Measurements from ENCODE around the gene TICAM2.

DNA sequence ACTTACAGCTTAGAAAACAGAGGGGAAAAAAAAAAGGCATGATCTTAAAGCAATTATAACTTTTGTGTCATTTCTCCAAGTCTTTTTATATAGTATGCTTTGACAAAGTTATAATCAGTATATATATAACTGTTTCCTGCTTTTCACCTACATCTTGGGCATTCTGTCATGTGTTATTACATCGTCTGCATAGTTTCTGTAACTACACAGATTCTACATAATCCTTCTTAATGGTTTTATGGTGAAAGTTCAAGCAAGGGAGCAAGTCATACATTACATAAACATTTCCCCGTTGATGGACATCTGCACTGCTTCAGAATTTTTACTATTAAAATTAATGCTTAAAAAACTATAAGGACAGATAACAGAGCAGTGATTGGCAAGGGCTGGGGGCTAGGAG lies 69.8 kb downstream of the TICAM2 start:
- no peak for TF ChIP-seq CTCF (tag by site-specific recombination; IDR thresholded peaks at IDR 0.05)
- no peak for TF ChIP-seq ZNF398 (tag by site-specific recombination; IDR thresholded peaks at IDR 0.05)
- TF ChIP-seq, protein P1, sequence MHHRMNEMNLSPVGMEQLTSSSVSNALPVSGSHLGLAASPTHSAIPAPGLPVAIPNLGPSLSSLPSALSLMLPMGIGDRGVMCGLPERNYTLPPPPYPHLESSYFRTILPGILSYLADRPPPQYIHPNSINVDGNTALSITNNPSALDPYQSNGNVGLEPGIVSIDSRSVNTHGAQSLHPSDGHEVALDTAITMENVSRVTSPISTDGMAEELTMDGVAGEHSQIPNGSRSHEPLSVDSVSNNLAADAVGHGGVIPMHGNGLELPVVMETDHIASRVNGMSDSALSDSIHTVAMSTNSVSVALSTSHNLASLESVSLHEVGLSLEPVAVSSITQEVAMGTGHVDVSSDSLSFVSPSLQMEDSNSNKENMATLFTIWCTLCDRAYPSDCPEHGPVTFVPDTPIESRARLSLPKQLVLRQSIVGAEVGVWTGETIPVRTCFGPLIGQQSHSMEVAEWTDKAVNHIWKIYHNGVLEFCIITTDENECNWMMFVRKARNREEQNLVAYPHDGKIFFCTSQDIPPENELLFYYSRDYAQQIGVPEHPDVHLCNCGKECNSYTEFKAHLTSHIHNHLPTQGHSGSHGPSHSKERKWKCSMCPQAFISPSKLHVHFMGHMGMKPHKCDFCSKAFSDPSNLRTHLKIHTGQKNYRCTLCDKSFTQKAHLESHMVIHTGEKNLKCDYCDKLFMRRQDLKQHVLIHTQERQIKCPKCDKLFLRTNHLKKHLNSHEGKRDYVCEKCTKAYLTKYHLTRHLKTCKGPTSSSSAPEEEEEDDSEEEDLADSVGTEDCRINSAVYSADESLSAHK (tag by site-specific recombination; IDR thresholded peaks at IDR 0.05), result no peak
- TF ChIP-seq, protein P2, sequence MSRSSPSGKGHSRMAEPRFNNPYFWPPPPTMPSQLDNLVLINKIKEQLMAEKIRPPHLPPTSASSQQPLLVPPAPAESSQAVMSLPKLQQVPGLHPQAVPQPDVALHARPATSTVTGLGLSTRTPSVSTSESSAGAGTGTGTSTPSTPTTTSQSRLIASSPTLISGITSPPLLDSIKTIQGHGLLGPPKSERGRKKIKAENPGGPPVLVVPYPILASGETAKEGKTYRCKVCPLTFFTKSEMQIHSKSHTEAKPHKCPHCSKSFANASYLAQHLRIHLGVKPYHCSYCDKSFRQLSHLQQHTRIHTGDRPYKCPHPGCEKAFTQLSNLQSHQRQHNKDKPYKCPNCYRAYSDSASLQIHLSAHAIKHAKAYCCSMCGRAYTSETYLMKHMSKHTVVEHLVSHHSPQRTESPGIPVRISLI (tag by site-specific recombination; IDR thresholded peaks at IDR 0.05), result no peak
- no peak for TF ChIP-seq ZSCAN30 (tag by site-specific recombination; IDR thresholded peaks at IDR 0.05)
- TF ChIP-seq ZBTB10 (tag by site-specific recombination; IDR thresholded peaks at IDR 0.05), result no peak
- TF ChIP-seq, protein P3, sequence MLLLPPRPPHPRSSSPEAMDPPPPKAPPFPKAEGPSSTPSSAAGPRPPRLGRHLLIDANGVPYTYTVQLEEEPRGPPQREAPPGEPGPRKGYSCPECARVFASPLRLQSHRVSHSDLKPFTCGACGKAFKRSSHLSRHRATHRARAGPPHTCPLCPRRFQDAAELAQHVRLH (tag by site-specific recombination; IDR thresholded peaks at IDR 0.05), result no peak
- TF ChIP-seq, protein P4, sequence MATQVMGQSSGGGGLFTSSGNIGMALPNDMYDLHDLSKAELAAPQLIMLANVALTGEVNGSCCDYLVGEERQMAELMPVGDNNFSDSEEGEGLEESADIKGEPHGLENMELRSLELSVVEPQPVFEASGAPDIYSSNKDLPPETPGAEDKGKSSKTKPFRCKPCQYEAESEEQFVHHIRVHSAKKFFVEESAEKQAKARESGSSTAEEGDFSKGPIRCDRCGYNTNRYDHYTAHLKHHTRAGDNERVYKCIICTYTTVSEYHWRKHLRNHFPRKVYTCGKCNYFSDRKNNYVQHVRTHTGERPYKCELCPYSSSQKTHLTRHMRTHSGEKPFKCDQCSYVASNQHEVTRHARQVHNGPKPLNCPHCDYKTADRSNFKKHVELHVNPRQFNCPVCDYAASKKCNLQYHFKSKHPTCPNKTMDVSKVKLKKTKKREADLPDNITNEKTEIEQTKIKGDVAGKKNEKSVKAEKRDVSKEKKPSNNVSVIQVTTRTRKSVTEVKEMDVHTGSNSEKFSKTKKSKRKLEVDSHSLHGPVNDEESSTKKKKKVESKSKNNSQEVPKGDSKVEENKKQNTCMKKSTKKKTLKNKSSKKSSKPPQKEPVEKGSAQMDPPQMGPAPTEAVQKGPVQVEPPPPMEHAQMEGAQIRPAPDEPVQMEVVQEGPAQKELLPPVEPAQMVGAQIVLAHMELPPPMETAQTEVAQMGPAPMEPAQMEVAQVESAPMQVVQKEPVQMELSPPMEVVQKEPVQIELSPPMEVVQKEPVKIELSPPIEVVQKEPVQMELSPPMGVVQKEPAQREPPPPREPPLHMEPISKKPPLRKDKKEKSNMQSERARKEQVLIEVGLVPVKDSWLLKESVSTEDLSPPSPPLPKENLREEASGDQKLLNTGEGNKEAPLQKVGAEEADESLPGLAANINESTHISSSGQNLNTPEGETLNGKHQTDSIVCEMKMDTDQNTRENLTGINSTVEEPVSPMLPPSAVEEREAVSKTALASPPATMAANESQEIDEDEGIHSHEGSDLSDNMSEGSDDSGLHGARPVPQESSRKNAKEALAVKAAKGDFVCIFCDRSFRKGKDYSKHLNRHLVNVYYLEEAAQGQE (tag by site-specific recombination; IDR thresholded peaks at IDR 0.05), result no peak
- no peak for TF ChIP-seq ZNF19 (tag by site-specific recombination; IDR thresholded peaks at IDR 0.05; ENCODE audit: low read depth)
- TF ChIP-seq ZNF132 (tag by site-specific recombination; IDR thresholded peaks at IDR 0.05; ENCODE audit: borderline replicate concordance), result no peak

Measured in HEK293 (cell line).